Measurements from ENCODE around the gene VDR. TPM values are rescaled to one million over a fixed set of nuclear protein-coding genes. Genes with fewer than 3 reads are reported as not detected.

Gene VDR
- total and polyA plus RNA-seq, 8 donors: 1.2 to 5.5 (median 2.0) TPM

DNA sequence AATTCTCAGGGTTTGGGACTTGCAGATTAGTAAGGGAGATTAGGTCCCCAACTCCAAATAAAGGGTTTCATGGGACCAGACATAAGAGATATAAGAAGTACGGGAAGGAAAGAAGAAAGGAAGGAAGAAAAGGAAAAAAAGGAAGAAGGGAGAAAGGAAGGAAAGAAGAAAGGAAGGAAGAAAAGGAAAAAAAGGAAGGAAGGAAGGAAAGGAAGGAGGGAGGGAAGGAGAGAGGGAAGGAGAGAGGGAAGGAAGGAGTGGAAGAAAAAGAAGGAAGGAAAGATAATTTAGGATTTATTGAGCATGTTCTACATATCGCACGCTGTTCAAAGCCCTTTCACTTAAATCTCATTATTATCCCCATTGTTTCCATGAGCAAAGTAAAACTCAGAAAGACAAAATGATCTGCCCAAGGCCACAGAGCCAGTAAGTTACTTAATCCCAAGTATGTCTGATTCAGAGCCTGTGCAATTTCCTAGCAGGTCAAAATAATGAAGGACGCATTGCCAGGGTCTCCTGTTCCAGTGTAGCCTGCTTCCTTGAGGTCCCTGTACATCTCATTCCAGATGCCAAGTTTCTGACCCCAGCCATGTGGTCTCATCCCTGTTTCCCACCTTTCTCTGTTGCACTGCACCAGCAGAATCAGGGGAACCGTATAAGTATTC is 81.2 kb downstream of the VDR start:
- Histone ChIP-seq H3K27me3 (no peaks in the 10 kb centered on the region), H3K36me3 (no peaks in the 10 kb centered on the region), H3K4me3 (no peak overlapping the region), H3K9me3 (no peaks in the 10 kb centered on the region), H3K4me1 (peaks cover 0 to 14% (median 5%) of the 10 kb centered on the region in 3 donors), H3K27ac (no peak overlapping the region)
- intact Hi-C loops (cut with DNase I): no loop called here
- no peak for ATAC-seq
- TF ChIP-seq, protein P1, sequence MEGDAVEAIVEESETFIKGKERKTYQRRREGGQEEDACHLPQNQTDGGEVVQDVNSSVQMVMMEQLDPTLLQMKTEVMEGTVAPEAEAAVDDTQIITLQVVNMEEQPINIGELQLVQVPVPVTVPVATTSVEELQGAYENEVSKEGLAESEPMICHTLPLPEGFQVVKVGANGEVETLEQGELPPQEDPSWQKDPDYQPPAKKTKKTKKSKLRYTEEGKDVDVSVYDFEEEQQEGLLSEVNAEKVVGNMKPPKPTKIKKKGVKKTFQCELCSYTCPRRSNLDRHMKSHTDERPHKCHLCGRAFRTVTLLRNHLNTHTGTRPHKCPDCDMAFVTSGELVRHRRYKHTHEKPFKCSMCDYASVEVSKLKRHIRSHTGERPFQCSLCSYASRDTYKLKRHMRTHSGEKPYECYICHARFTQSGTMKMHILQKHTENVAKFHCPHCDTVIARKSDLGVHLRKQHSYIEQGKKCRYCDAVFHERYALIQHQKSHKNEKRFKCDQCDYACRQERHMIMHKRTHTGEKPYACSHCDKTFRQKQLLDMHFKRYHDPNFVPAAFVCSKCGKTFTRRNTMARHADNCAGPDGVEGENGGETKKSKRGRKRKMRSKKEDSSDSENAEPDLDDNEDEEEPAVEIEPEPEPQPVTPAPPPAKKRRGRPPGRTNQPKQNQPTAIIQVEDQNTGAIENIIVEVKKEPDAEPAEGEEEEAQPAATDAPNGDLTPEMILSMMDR (IDR thresholded peaks at IDR 0.05): no peak
- no peak for FAIRE-seq
- DNase-seq: no peak
- 86 to 93% methylated on average over 5 of the region's 5 CpGs for WGBS, 2 donors

DNA sequence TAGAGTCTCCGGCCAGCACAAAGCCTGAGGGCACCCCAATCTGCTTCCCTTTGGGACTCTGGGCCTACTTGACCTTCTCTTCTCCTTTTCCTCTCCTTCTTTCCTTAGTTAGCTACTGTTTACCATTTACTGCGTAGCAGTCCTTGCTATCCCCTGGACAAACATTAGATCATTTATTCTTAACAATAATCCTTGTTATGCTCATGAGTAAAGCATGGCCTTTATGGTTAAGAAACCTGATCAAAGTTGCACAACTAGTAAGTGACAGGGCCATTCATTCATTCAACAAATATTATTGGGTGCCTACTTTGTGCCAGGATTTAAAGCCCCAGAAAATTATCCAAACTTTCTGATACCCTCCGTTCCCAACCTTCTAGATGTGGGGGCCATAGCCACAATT is 81.9 kb downstream of the VDR start:
- Histone ChIP-seq H3K9me3 (no peaks in the 10 kb centered on the region), H3K27ac (peak overlapping the region in 1 of 4 donors; percentile 85), H3K4me3 (no peak overlapping the region), H3K36me3 (no peaks in the 10 kb centered on the region), H3K4me1 (peaks cover 0 to 14% (median 9%) of the 10 kb centered on the region in 3 donors), H3K27me3 (no peaks in the 10 kb centered on the region)
- DNase-seq (no peak), ATAC-seq (no peak), FAIRE-seq (no peak)
- TF ChIP-seq, protein P1 (IDR thresholded peaks at IDR 0.05): no peak
- 83 to 86% methylated on average over 3 of the region's 3 CpGs for WGBS, 2 donors
- intact Hi-C loops (cut with DNase I): no loop called here

DNA sequence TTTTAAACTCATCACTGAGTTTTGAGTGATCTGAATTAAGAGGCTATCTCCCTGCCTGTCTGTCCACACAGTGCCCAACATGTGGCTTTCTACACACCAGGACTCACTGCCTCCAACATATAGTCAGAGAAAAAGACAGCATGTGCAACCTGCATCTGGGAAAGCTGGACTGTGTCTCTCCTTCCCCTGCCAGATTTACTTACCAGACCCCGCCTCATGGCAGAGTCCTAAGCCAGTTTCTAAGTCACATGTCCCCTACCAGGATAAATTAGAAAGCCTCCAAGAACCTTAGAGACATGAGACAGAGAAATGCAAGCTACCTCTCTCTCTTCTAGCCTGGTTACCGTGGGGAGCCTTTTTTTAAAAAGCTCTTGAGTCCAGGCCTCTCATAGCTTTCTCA is 82.4 kb downstream of the VDR start:
- H3K4me1 ChIP-seq: peaks cover 0 to 14% (median 9%) of the 10 kb centered on the region in 3 donors
- WGBS, 2 donors: 45 to 68% methylated on average over 2 of the region's 2 CpGs
- H3K4me3 ChIP-seq: no peak overlapping the region
- no peak for ATAC-seq
- no peaks in the 10 kb centered on the region for H3K9me3 ChIP-seq
- no peaks in the 10 kb centered on the region for H3K36me3 ChIP-seq
- no peak for DNase-seq
- FAIRE-seq: no peak
- H3K27ac ChIP-seq: peak overlapping the region in 1 of 4 donors; percentile 85
- H3K27me3 ChIP-seq: no peaks in the 10 kb centered on the region
- TF ChIP-seq, protein P1 (IDR thresholded peaks at IDR 0.05): no peak
- intact Hi-C loops (cut with DNase I): no loop called here

DNA sequence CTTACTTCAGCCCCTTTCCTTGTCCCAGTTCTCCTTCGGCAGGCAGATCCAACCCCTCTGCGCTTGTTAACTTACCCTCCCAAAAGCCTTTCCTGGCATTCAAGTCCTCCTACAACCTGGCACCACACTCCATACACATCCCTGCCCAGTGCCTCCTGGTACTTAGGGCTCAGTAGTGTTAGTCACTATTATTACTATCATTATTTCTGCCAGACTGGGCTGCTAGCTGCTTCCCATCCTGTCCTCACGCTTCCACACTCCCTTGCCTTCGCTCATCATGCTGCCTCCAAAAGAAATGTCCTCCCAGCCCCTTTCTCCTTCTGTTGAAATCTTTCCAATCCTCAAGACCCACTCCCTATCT is 83.5 kb downstream of the VDR start:
- H3K4me1 ChIP-seq: peaks cover 0 to 14% (median 9%) of the 10 kb centered on the region in 3 donors
- H3K27me3 ChIP-seq: no peaks in the 10 kb centered on the region
- H3K27ac ChIP-seq: peak overlapping the region; percentile 80 to 92 (median 88)
- DNase-seq: no peak
- no peaks in the 10 kb centered on the region for H3K36me3 ChIP-seq
- 92 to 96% methylated on average over 4 of the region's 4 CpGs for WGBS, 2 donors
- no peak for FAIRE-seq
- intact Hi-C loops (cut with DNase I): no loop called here
- no peak overlapping the region for H3K4me3 ChIP-seq
- H3K9me3 ChIP-seq: no peaks in the 10 kb centered on the region
- TF ChIP-seq, protein P1 (IDR thresholded peaks at IDR 0.05): no peak
- ATAC-seq: no peak

DNA sequence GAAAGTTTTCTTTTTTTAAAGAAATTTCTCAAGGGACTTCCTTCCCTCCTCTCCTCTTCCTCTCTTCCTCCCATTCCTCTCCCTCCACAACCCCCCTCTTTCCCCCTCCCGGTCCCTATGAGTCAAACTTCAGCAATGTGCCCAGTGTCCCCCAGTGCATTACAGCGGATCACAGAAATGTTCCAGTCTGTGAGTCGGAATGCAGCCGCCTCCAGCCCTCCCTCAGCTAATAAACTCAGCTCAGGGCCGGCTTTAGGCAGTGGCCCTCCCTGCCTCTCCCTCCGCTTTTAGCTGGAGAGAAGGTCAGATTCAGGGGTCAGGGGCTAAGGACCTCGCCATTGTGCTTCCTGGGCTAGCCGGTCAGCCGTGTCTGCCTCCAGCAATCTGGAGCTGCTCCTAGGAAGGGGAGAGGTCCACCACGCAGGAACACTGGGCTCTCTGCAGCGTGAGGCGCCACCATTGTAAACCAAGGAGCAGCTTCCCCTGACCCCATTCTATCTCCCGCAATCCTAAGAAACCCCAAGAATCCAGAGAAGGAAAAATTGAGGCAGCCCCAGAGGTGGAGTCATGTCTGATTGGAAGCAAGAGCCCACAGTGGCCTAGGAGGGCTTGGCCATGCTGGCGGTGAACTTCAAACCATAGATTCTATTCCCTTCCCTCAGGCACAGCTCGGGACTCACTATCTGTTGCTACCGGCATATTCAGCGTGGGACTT is 84.0 kb downstream of the VDR start:
- H3K4me1 ChIP-seq: peaks cover 0 to 14% (median 9%) of the 10 kb centered on the region in 3 donors
- FAIRE-seq: no peak
- no peaks in the 10 kb centered on the region for H3K27me3 ChIP-seq
- no peaks in the 10 kb centered on the region for H3K36me3 ChIP-seq
- 54 to 65% methylated on average over 17 of the region's 17 CpGs for WGBS, 2 donors
- no peaks in the 10 kb centered on the region for H3K9me3 ChIP-seq
- peak overlapping the region in 3 of 4 donors; percentile 66 to 67 (median 67) for H3K4me3 ChIP-seq
- DNase-seq: peak in 5 of 6 donors; percentile 69 to 78 (median 74)
- peak overlapping the region; percentile 80 to 92 (median 88) for H3K27ac ChIP-seq
- ATAC-seq: peak; percentile 64 to 76 (median 70)
- intact Hi-C loops (cut with DNase I): no loop called here
- TF ChIP-seq, protein P1 (IDR thresholded peaks at IDR 0.05): no peak

All from pancreas (tissue), 10 donors.